ENCODE measurements around the gene ATF5. TPM values are rescaled to one million over a fixed set of nuclear protein-coding genes. Genes with fewer than 3 reads are reported as not detected.

Gene ATF5
- total RNA-seq, 1 donor from 2014 or later: 35.5 TPM

DNA sequence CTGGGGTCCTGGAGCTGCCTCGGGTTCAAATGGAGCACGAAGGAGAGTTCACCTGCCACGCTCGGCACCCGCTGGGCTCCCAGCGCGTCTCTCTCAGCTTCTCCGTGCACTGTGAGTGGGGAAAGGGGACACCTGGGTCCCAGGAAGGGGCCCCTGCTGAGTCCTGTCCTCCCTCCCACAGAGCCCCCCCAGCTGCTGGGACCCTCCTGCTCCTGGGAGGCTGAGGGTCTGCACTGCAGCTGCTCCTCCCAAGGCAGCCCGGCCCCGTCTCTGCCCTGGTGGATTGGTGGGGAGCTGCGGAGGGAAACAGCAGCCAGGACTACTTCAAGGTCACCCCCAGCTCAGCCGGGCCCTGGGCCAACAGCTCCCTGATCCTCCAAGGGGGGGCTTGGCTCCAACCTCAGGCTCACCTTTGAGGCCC, 43.0 kb downstream of the ATF5 start:
- no peaks in the 10 kb centered on the region for H3K27me3 ChIP-seq (ENCODE audit: insufficient read depth, low read length)
- Mint-ChIP-seq H3K4me3 (ENCODE audit: unreplicated experiment) (no peak overlapping the region), H3K9me3 (ENCODE audit: unreplicated experiment) (peaks cover 2% of the 10 kb centered on the region), H3K27me3 (ENCODE audit: low read depth, unreplicated experiment) (peaks cover 15% of the 10 kb centered on the region), H3K36me3 (ENCODE audit: low read depth, unreplicated experiment) (peaks cover 4% of the 10 kb centered on the region), H3K4me1 (ENCODE audit: low read depth, unreplicated experiment) (no peaks in the 10 kb centered on the region), H3K27ac (ENCODE audit: unreplicated experiment) (no peak overlapping the region)
- no peak overlapping the region for H2AFZ ChIP-seq (ENCODE audit: low read depth, low read length)
- no peak for DNase-seq (ENCODE audit: low read depth)
- H3K36me3 ChIP-seq (ENCODE audit: insufficient read depth, low read length): no peaks in the 10 kb centered on the region
- no peak overlapping the region for H3K27ac ChIP-seq (ENCODE audit: low read depth, low read length)
- H3K4me1 ChIP-seq (ENCODE audit: insufficient read depth, low read length): no peaks in the 10 kb centered on the region
- TF ChIP-seq EZH2 (IDR thresholded peaks at IDR 0.05; ENCODE audit: insufficient read depth, low read length) (no peak), CTCF (IDR thresholded peaks at IDR 0.05; ENCODE audit: insufficient read depth, low read depth, low read length) (no peak)
- no peaks in the 10 kb centered on the region for H3K79me2 ChIP-seq (ENCODE audit: insufficient read depth, low read length)
- no peak overlapping the region for H3K4me2 ChIP-seq (ENCODE audit: low read length)
- no peaks in the 10 kb centered on the region for H3K9me3 ChIP-seq (ENCODE audit: insufficient read depth, low read depth, low read length)
- H3K9ac ChIP-seq (ENCODE audit: low read length): no peak overlapping the region
- no peaks in the 10 kb centered on the region for H4K20me1 ChIP-seq (ENCODE audit: insufficient read depth, low read length)
- no peak overlapping the region for H3K4me3 ChIP-seq (ENCODE audit: insufficient read depth, low read depth, low read length)
- no peak for FAIRE-seq

DNA sequence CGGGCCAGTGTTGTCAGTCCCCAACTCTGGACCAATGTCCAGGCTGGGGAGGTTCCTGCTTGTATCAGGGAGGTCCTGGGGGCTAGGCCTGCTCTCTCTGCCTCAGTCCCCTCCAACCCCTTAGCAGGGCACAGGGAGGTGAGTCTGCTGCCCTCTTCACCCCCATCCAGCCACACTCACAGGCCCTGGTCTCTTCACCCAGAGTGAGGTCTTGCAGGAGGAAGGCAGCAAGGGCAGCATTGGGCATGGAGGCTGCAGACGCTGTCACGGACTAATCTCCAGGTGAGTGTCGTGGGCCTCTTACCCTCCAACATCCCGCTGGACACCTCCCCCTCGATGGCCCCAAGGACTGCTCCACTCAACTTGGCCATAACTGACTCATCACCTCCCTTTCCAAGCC, 43.8 kb downstream of the ATF5 start:
- H3K36me3 Mint-ChIP-seq (ENCODE audit: low read depth, unreplicated experiment): peaks cover 8% of the 10 kb centered on the region
- H3K4me2 ChIP-seq (ENCODE audit: low read length): no peak overlapping the region
- no peak overlapping the region for H3K9ac ChIP-seq (ENCODE audit: low read length)
- no peak overlapping the region for H3K27ac ChIP-seq (ENCODE audit: low read depth, low read length)
- no peaks in the 10 kb centered on the region for H4K20me1 ChIP-seq (ENCODE audit: insufficient read depth, low read length)
- no peak overlapping the region for H3K4me3 ChIP-seq (ENCODE audit: insufficient read depth, low read depth, low read length)
- no peak overlapping the region for H3K27ac Mint-ChIP-seq (ENCODE audit: unreplicated experiment)
- H3K27me3 Mint-ChIP-seq (ENCODE audit: low read depth, unreplicated experiment): peaks cover 15% of the 10 kb centered on the region
- no peak overlapping the region for H2AFZ ChIP-seq (ENCODE audit: low read depth, low read length)
- no peak for FAIRE-seq
- no peaks in the 10 kb centered on the region for H3K79me2 ChIP-seq (ENCODE audit: insufficient read depth, low read length)
- no peak overlapping the region for H3K4me3 Mint-ChIP-seq (ENCODE audit: unreplicated experiment)
- H3K27me3 ChIP-seq (ENCODE audit: insufficient read depth, low read length): no peaks in the 10 kb centered on the region
- H3K9me3 ChIP-seq (ENCODE audit: insufficient read depth, low read depth, low read length): no peaks in the 10 kb centered on the region
- no peak for DNase-seq (ENCODE audit: low read depth)
- TF ChIP-seq EZH2 (IDR thresholded peaks at IDR 0.05; ENCODE audit: insufficient read depth, low read length): no peak
- no peak for TF ChIP-seq CTCF (IDR thresholded peaks at IDR 0.05; ENCODE audit: insufficient read depth, low read depth, low read length)
- no peaks in the 10 kb centered on the region for H3K4me1 Mint-ChIP-seq (ENCODE audit: low read depth, unreplicated experiment)
- no peaks in the 10 kb centered on the region for H3K4me1 ChIP-seq (ENCODE audit: insufficient read depth, low read length)
- no peaks in the 10 kb centered on the region for H3K36me3 ChIP-seq (ENCODE audit: insufficient read depth, low read length)
- peaks cover 2% of the 10 kb centered on the region for H3K9me3 Mint-ChIP-seq (ENCODE audit: unreplicated experiment)

DNA sequence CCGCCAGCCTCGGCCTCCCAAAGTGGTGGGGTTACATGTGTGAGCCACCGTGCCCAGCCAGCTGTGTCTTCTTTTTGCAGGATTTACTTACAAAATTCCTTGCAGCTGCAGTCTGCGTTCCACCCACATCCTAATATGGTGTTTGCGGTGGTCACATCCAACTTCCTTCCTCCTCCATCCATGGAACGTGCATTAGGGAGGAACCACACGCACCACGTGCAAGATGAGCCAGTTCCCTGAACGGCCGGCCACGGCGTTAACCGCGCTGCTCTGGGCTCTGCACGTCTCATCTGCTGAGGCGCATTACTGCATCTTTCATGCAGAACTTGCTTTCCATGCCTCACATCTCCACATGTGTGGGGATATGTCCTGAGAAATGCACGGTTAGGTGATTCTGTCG, 45.0 kb downstream of the ATF5 start:
- Mint-ChIP-seq H3K36me3 (ENCODE audit: low read depth, unreplicated experiment) (peaks cover 11% of the 10 kb centered on the region), H3K9me3 (ENCODE audit: unreplicated experiment) (peaks cover 2% of the 10 kb centered on the region), H3K4me3 (ENCODE audit: unreplicated experiment) (no peak overlapping the region), H3K27ac (ENCODE audit: unreplicated experiment) (peak overlapping the region; percentile 73), H3K27me3 (ENCODE audit: low read depth, unreplicated experiment) (peaks cover 15% of the 10 kb centered on the region), H3K4me1 (ENCODE audit: low read depth, unreplicated experiment) (no peaks in the 10 kb centered on the region)
- Histone ChIP-seq H3K9me3 (ENCODE audit: insufficient read depth, low read depth, low read length) (no peaks in the 10 kb centered on the region), H3K9ac (ENCODE audit: low read length) (no peak overlapping the region), H3K4me1 (ENCODE audit: insufficient read depth, low read length) (no peaks in the 10 kb centered on the region), H3K27ac (ENCODE audit: low read depth, low read length) (no peak overlapping the region), H3K27me3 (ENCODE audit: insufficient read depth, low read length) (no peaks in the 10 kb centered on the region), H4K20me1 (ENCODE audit: insufficient read depth, low read length) (no peaks in the 10 kb centered on the region), H3K4me2 (ENCODE audit: low read length) (no peak overlapping the region), H3K4me3 (ENCODE audit: insufficient read depth, low read depth, low read length) (no peak overlapping the region), H3K79me2 (ENCODE audit: insufficient read depth, low read length) (no peaks in the 10 kb centered on the region), H2AFZ (ENCODE audit: low read depth, low read length) (no peak overlapping the region), H3K36me3 (ENCODE audit: insufficient read depth, low read length) (no peaks in the 10 kb centered on the region)
- no peak for DNase-seq (ENCODE audit: low read depth)
- FAIRE-seq: no peak
- TF ChIP-seq CTCF (IDR thresholded peaks at IDR 0.05; ENCODE audit: insufficient read depth, low read depth, low read length) (no peak), EZH2 (IDR thresholded peaks at IDR 0.05; ENCODE audit: insufficient read depth, low read length) (no peak)

Data from astrocyte (in vitro differentiated cells and primary cell).